Vagina (tissue), 2 donors: Measurements from ENCODE around the gene THSD7B. TPM values are rescaled to one million over a fixed set of nuclear protein-coding genes. Genes with fewer than 3 reads are reported as not detected.

Experiments used
- DNase-seq, 2 donors: peaks; one replicate each; pipeline ENCODE4 v3.0.0-alpha.2; 2017; ENCODE audit errors: extremely low spot score in 2 of 2
- H3K27ac ChIP-seq: fragments of 200-600 bp; sonication (generic); one replicate; pipeline ENCODE4 v1.5.1; 2019
- H3K27me3 ChIP-seq: fragments of 200-600 bp; sonication (generic); one replicate; pipeline ENCODE4 v1.5.1; 2019
- H3K36me3 ChIP-seq, 2 donors: fragments of 200-600 bp; sonication (generic); one replicate each; pipeline ENCODE4 v1.5.1; 2017 to 2019
- H3K4me1 ChIP-seq: fragments of 200-600 bp; sonication (generic); one replicate; pipeline ENCODE4 v1.5.1; 2019
- H3K4me3 ChIP-seq, 2 donors: fragments of 200-600 bp; sonication (generic); 1 replicate in 1 of 2; 2 replicates in 1 of 2; pipeline ENCODE4 v1.5.1; 2016 to 2019
- H3K9me3 ChIP-seq: fragments of 200-600 bp; sonication (generic); one replicate; pipeline ENCODE4 v1.5.1; 2019
- CTCF ChIP-seq, 3 experiments: fragments of 450-650 bp in 2 of 3; fragments of 200-600 bp in 1 of 3; sonication (generic) in 1 of 3; IDR thresholded peaks; one replicate each; pipeline ENCODE4 v1.5.1; 2017 to 2019; ENCODE audit warnings: antibody characterized with exemption in 3 of 3, mild to moderate bottlenecking in 2 of 3, moderate library complexity in 2 of 3
- POLR2A ChIP-seq, 2 donors: fragments of 450-650 bp; IDR thresholded peaks; one replicate each; pipeline ENCODE4 v1.6.1; 2017; ENCODE audit warnings: antibody characterized with exemption in 2 of 2, mild to moderate bottlenecking in 2 of 2, moderate library complexity in 2 of 2
- POLR2AphosphoS5 ChIP-seq, 2 donors: sonication (generic); formaldehyde crosslinking; IDR thresholded peaks; one replicate each; pipeline ENCODE4 v1.9.0; 2017; ENCODE audit warnings: antibody characterized with exemption in 2 of 2, mild to moderate bottlenecking in 2 of 2, low read depth in 1 of 2; ENCODE audit not compliant: insufficient read depth in 1 of 2
- intact Hi-C: fragments of 100-400 bp; cut with DNase I; formaldehyde crosslinking; loops from one replicate; pipeline ENCODE4 v1.15.1; 2023
- total RNA-seq: library from RNA; depleted of rRNA; stranded (reverse); fragments of >200 nt; gene quantifications from one replicate; pipeline ENCODE4 v1.2.3, GENCODE V29; 2016

The THSD7B gene
- total RNA-seq, 1 donor from 2014 or later = 0.49 TPM

- H3K4me1 ChIP-seq = no peaks in the 10 kb centered on the region
- H3K4me3 ChIP-seq = no peak overlapping the region
- intact Hi-C loops = no loop called here
- no peaks in the 10 kb centered on the region for H3K27me3 ChIP-seq
- no peaks in the 10 kb centered on the region for H3K36me3 ChIP-seq
- H3K9me3 ChIP-seq = no peaks in the 10 kb centered on the region
- no peak overlapping the region for H3K27ac ChIP-seq
- TF ChIP-seq POLR2AphosphoS5 (IDR thresholded peaks at IDR 0.05; ENCODE audit: insufficient read depth in 1 of 2, low read depth in 1 of 2) = no peak
- TF ChIP-seq CTCF (IDR thresholded peaks at IDR 0.05) = no peak
- TF ChIP-seq POLR2A (IDR thresholded peaks at IDR 0.05) = no peak
- DNase-seq = no peak
Observed at GRCh38 chr2:137192366-137193310, 427.3 kb downstream of the THSD7B start.

GRCh38 chr2:137193401-137193800 lies 428.1 kb downstream of the THSD7B start:
- Histone ChIP-seq H3K4me3 (no peak overlapping the region), H3K9me3 (no peaks in the 10 kb centered on the region), H3K36me3 (no peaks in the 10 kb centered on the region), H3K27me3 (no peaks in the 10 kb centered on the region), H3K4me1 (no peaks in the 10 kb centered on the region), H3K27ac (no peak overlapping the region)
- TF ChIP-seq POLR2A (IDR thresholded peaks at IDR 0.05) (no peak), CTCF (IDR thresholded peaks at IDR 0.05) (no peak), POLR2AphosphoS5 (IDR thresholded peaks at IDR 0.05; ENCODE audit: insufficient read depth in 1 of 2, low read depth in 1 of 2) (no peak)
- intact Hi-C loops = no loop called here
- no peak for DNase-seq

GRCh38 chr2:137194111-137194510 lies 428.8 kb downstream of the THSD7B start:
- H3K9me3 ChIP-seq = no peaks in the 10 kb centered on the region
- H3K36me3 ChIP-seq = no peaks in the 10 kb centered on the region
- H3K27ac ChIP-seq = no peak overlapping the region
- H3K4me1 ChIP-seq = no peaks in the 10 kb centered on the region
- DNase-seq = no peak
- no peak overlapping the region for H3K4me3 ChIP-seq
- intact Hi-C loops = no loop called here
- no peaks in the 10 kb centered on the region for H3K27me3 ChIP-seq
- no peak for TF ChIP-seq POLR2A (IDR thresholded peaks at IDR 0.05)

- no peaks in the 10 kb centered on the region for H3K36me3 ChIP-seq
- intact Hi-C loops = no loop called here
- no peak for DNase-seq
- H3K9me3 ChIP-seq = no peaks in the 10 kb centered on the region
- H3K4me3 ChIP-seq = no peak overlapping the region
- H3K27me3 ChIP-seq = no peaks in the 10 kb centered on the region
- no peak overlapping the region for H3K27ac ChIP-seq
- TF ChIP-seq POLR2A (IDR thresholded peaks at IDR 0.05) = no peak
- no peak for TF ChIP-seq CTCF (IDR thresholded peaks at IDR 0.05)
- no peak for TF ChIP-seq POLR2AphosphoS5 (IDR thresholded peaks at IDR 0.05; ENCODE audit: insufficient read depth in 1 of 2, low read depth in 1 of 2)
- no peaks in the 10 kb centered on the region for H3K4me1 ChIP-seq
Observed at GRCh38 chr2:137199751-137200150, 434.4 kb downstream of the THSD7B start.

- Histone ChIP-seq H3K36me3 (no peaks in the 10 kb centered on the region), H3K9me3 (no peaks in the 10 kb centered on the region), H3K27ac (no peak overlapping the region), H3K4me1 (no peaks in the 10 kb centered on the region), H3K4me3 (no peak overlapping the region), H3K27me3 (no peaks in the 10 kb centered on the region)
- no peak for DNase-seq
- intact Hi-C loops = no loop called here
- TF ChIP-seq POLR2AphosphoS5 (IDR thresholded peaks at IDR 0.05; ENCODE audit: insufficient read depth in 1 of 2, low read depth in 1 of 2) = no peak
Observed at GRCh38 chr2:137202318-137202717, 437.0 kb downstream of the THSD7B start.

- TF ChIP-seq CTCF (IDR thresholded peaks at IDR 0.05) = no peak
- TF ChIP-seq POLR2A (IDR thresholded peaks at IDR 0.05) = no peak
- no peak for TF ChIP-seq POLR2AphosphoS5 (IDR thresholded peaks at IDR 0.05; ENCODE audit: insufficient read depth in 1 of 2, low read depth in 1 of 2)
- intact Hi-C loops = no loop called here
- Histone ChIP-seq H3K36me3 (no peaks in the 10 kb centered on the region), H3K4me3 (no peak overlapping the region), H3K27ac (no peak overlapping the region), H3K9me3 (no peaks in the 10 kb centered on the region), H3K4me1 (no peaks in the 10 kb centered on the region), H3K27me3 (no peaks in the 10 kb centered on the region)
- DNase-seq = no peak
Observed at GRCh38 chr2:137205324-137205723, 440.0 kb downstream of the THSD7B start.
